ENCODE data around the gene RTN4. TPM values are rescaled to one million over a fixed set of nuclear protein-coding genes. Genes with fewer than 3 reads are reported as not detected.

The RTN4 gene
- total RNA-seq, 2 donors from 2014 or later: 180 to 225 TPM

DNA sequence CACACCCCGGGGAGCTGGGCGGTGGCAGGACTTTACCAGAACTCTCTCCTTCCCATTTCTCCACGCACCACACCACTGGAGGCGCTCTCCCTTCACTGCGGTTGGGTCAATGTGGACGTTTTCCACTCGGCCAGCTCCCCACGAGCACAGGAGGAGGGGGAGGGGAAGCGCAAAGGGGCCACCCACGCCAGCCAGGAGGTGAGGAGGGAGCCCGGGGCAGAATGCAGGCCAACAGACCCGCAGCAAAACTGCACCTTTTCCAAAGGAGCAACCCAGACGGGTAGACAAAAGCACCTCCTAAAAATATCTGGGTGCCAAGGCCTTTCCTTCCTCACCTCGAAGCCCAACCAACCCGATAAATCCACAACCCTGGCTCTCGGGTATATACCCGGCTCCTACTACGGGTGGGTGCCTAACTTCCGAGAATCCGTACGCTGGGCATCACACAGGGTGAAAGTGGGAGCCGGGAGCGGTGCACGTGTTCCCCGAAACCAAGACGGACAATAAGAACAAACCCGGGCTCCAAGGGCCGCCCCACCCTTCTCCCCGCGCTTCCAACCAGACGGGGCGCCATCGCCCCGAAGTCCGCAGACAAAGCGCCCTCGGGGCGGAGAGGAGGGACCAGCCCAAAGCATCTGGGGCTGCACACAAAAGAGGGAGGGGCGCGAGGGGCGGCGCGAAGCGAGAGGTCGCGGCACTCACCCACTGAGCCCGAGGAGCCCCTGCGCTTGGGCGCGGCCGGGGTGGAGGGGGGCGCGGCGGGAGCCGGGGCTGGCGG is 1.0 kb downstream of the RTN4 start:
- H3K9me3 ChIP-seq (ENCODE audit: control insufficient read depth, low read length): no peaks in the 10 kb centered on the region
- TF ChIP-seq, protein P1, sequence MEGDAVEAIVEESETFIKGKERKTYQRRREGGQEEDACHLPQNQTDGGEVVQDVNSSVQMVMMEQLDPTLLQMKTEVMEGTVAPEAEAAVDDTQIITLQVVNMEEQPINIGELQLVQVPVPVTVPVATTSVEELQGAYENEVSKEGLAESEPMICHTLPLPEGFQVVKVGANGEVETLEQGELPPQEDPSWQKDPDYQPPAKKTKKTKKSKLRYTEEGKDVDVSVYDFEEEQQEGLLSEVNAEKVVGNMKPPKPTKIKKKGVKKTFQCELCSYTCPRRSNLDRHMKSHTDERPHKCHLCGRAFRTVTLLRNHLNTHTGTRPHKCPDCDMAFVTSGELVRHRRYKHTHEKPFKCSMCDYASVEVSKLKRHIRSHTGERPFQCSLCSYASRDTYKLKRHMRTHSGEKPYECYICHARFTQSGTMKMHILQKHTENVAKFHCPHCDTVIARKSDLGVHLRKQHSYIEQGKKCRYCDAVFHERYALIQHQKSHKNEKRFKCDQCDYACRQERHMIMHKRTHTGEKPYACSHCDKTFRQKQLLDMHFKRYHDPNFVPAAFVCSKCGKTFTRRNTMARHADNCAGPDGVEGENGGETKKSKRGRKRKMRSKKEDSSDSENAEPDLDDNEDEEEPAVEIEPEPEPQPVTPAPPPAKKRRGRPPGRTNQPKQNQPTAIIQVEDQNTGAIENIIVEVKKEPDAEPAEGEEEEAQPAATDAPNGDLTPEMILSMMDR (conservative IDR thresholded peaks at IDR 0.05): peak; percentile 68
- Mint-ChIP-seq H3K27me3 (ENCODE audit: insufficient read depth) (no peaks in the 10 kb centered on the region), H3K27ac (peak overlapping the region; percentile 97), H3K4me3 (peak overlapping the region; percentile 99), H3K9me3 (no peaks in the 10 kb centered on the region), H3K36me3 (ENCODE audit: low read depth) (peaks cover 3% of the 10 kb centered on the region), H3K4me1 (peaks cover 29% of the 10 kb centered on the region)
- peak overlapping the region; percentile 98 for H3K27ac ChIP-seq (ENCODE audit: low read depth, low read length)
- peaks cover 8% of the 10 kb centered on the region for H3K36me3 ChIP-seq (ENCODE audit: control insufficient read depth, insufficient read depth, low read length)
- DNase-seq: peak; percentile 88
- H3K27me3 ChIP-seq (ENCODE audit: control insufficient read depth, insufficient read depth, low read length, poor library complexity, severe bottlenecking): no peaks in the 10 kb centered on the region
- 0% methylated on average over 7 to 56 of the region's 56 CpGs for WGBS, 2 experiments (ENCODE audit: insufficient coverage in 1 of 2, insufficient read length in 1 of 2)
- H3K4me3 ChIP-seq (ENCODE audit: low read length): peak overlapping the region; percentile 99
- H3K9ac ChIP-seq (ENCODE audit: extremely low read depth, low read length, poor library complexity, severe bottlenecking): peak overlapping the region; percentile 93
- H3K4me1 ChIP-seq (ENCODE audit: control insufficient read depth, insufficient read depth, low read length): peaks cover 4% of the 10 kb centered on the region

DNA sequence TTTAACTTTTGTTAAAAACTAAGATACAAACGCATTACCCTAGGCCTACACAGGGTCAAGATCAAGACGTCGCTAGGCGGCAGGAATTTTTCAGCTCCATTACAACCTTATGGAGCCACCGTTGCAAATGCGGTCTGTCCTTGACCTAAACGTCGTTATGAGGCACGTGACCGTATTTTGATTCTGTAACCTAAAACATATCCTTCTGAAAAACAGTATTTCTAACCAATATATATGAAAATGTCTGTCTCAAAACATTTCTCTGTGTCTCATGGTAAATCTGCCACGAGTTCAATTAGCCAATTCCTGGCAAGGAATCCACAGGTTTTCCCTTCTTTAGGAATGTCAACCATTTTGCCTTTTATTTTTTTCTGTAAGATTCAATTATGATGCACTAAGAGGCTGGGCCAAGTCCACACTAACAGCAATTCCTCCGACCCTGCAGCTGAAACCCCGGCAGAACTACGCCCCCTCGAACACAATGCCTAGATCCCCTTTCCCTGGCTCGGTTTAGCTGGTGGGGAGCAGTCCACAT is 1.7 kb downstream of the RTN4 start:
- H3K4me1 ChIP-seq (ENCODE audit: control insufficient read depth, insufficient read depth, low read length): peaks cover 4% of the 10 kb centered on the region
- no peaks in the 10 kb centered on the region for H3K9me3 ChIP-seq (ENCODE audit: control insufficient read depth, low read length)
- H3K9ac ChIP-seq (ENCODE audit: extremely low read depth, low read length, poor library complexity, severe bottlenecking): peak overlapping the region; percentile 93
- H3K27ac ChIP-seq (ENCODE audit: low read depth, low read length): peak overlapping the region; percentile 98
- H3K27me3 ChIP-seq (ENCODE audit: control insufficient read depth, insufficient read depth, low read length, poor library complexity, severe bottlenecking): no peaks in the 10 kb centered on the region
- TF ChIP-seq, protein P1 (conservative IDR thresholded peaks at IDR 0.05): no peak
- peaks cover 8% of the 10 kb centered on the region for H3K36me3 ChIP-seq (ENCODE audit: control insufficient read depth, insufficient read depth, low read length)
- Mint-ChIP-seq H3K4me3 (peak overlapping the region; percentile 99), H3K4me1 (peaks cover 29% of the 10 kb centered on the region), H3K9me3 (no peaks in the 10 kb centered on the region), H3K27ac (peak overlapping the region; percentile 97), H3K27me3 (ENCODE audit: insufficient read depth) (no peaks in the 10 kb centered on the region), H3K36me3 (ENCODE audit: low read depth) (peaks cover 3% of the 10 kb centered on the region)
- DNase-seq: peak; percentile 54
- 0% methylated on average over 7 to 16 of the region's 16 CpGs for WGBS, 2 experiments (ENCODE audit: insufficient coverage in 1 of 2, insufficient read length in 1 of 2)
- H3K4me3 ChIP-seq (ENCODE audit: low read length): peak overlapping the region; percentile 99

DNA sequence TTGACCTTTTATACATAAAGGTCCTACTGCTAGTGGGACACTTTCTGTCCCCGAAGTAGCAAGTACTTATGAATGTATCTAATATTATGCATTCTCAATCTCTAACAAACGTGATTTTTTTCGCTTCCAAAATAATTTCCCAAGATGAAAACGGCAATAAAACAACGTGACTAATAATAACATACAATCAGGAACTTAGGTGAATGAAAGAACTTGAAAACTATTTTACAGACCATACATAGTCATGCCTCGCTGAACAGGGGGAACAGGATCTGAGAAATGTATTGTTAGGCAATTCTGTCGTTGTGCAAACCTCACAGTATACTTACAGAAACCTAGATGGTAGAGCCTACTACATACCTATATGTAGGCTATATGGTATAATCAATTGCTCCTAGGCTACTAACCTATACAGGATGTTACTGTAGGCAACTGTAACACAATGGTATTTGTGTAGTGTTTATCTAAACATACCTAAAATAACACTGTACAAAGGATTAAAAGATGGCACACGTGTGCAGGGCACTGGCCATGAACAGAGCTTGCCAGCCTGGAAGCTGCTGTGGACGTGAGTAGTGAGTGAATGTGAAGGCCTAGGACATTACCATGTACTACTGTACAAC is 2.5 kb downstream of the RTN4 start:
- Mint-ChIP-seq H3K36me3 (ENCODE audit: low read depth) (peaks cover 3% of the 10 kb centered on the region), H3K4me1 (peaks cover 31% of the 10 kb centered on the region), H3K27ac (peak overlapping the region; percentile 58), H3K9me3 (no peaks in the 10 kb centered on the region), H3K4me3 (peak overlapping the region; percentile 99), H3K27me3 (ENCODE audit: insufficient read depth) (no peaks in the 10 kb centered on the region)
- peak overlapping the region; percentile 99 for H3K4me3 ChIP-seq (ENCODE audit: low read length)
- H3K27ac ChIP-seq (ENCODE audit: low read depth, low read length): no peak overlapping the region
- DNase-seq: no peak
- no peaks in the 10 kb centered on the region for H3K9me3 ChIP-seq (ENCODE audit: control insufficient read depth, low read length)
- peaks cover 8% of the 10 kb centered on the region for H3K36me3 ChIP-seq (ENCODE audit: control insufficient read depth, insufficient read depth, low read length)
- H3K4me1 ChIP-seq (ENCODE audit: control insufficient read depth, insufficient read depth, low read length): peaks cover 4% of the 10 kb centered on the region
- peak overlapping the region; percentile 93 for H3K9ac ChIP-seq (ENCODE audit: extremely low read depth, low read length, poor library complexity, severe bottlenecking)
- H3K27me3 ChIP-seq (ENCODE audit: control insufficient read depth, insufficient read depth, low read length, poor library complexity, severe bottlenecking): no peaks in the 10 kb centered on the region
- TF ChIP-seq, protein P1 (conservative IDR thresholded peaks at IDR 0.05): no peak
- WGBS, 2 experiments (ENCODE audit: insufficient coverage in 1 of 2, insufficient read length in 1 of 2): 47 to 77% methylated on average over 4 to 9 of the region's 9 CpGs
